HG03460 (cell line): ENCODE measurements around the gene GDF2.

Experiments used
- ATAC-seq: cut with Tn5 transposase; IDR thresholded peaks from one replicate; pipeline ENCODE4 v1.9.1; 2021; ENCODE audit not compliant: unreplicated experiment

Gene GDF2

DNA sequence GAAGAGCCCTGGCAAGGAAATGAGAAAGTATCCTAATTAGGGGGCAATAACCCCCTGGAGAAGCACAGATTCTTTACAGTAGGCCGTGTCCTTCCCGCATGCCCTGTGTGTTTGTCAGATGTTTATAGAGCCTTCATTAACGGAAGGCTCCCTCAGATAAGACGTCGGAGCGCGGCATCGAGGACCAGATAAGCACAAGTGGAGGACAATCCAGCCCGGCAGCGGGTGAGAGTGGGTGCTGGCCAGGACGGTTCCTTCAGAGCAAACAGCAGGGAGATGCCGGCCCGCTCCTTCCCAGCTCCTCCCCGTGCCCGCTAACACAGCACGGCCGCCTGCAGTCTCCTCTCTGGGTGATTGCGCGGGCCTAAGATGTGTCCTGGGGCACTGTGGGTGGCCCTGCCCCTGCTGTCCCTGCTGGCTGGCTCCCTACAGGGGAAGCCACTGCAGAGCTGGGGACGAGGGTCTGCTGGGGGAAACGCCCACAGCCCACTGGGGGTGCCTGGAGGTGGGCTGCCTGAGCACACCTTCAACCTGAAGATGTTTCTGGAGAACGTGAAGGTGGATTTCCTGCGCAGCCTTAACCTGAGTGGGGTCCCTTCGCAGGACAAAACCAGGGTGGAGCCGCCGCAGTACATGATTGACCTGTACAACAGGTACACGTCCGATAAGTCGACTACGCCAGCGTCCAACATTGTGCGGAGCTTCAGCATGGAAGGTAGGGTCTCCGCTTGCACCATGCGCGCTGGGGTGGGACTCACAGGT is at the start of gene GDF2:
TSS of gene GDF2 (plus strand) at position 155 of the 762 bp plus-strand sequence. CDS start at position 370, 215 bp downstream.
- ATAC-seq, result no peak

DNA sequence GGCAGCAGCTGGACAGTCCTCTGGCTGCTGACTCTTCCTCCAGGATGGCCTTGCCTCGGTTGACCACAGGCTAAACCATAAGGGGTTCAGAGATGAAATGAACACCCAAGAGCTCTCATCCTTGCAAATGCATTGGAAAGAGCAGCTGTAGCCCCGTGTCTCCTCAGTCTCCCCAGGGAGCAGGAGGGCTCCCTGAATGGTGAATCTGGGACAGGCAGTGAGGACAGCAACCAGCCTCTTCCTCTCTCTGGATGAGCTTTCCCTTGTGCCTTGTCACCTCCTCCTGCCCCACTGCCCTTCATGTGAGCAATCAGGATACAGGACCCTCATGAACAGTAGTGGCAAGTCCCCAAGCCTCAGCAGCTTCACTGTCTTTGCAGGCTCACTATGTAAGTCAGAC is 46.2 kb upstream of the GDF2 start:
- ATAC-seq, result no peak

DNA sequence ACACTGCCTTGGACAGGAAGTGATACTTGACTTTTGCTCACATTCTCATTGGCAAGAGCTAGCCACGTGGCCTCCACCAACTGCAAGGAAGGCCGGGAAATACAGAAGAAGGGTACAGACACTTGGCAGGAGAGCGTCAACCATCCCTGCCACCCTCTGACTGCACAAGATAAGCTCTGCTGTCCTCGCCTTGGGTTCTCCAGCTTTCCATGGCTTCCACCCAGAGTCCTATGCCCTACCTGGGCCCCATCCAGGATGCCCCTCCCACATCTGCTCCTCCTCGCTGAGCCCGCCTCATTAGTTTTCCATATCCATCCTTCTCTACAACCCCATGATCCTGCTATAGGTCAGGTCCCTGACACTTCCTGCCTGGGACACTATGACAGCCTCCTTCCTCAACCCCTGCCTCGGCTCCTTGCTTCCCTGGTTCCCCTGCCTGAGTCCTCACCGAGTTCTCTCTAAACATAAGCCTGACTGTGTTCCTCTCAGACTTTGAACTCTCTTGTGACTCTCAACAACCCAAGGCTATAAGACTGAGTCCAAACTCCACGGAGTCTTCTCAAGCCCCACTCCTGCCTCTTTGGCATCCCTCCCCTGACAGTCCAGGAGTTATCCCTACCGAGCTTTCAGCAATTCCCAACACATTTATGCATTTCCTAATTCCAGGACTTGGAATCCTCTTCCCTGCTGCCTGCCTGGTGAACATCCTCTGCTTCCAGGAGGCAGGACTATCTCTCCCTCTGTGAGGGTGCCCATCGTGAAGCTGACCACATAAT is 45.5 kb upstream of the GDF2 start:
- no peak for ATAC-seq

DNA sequence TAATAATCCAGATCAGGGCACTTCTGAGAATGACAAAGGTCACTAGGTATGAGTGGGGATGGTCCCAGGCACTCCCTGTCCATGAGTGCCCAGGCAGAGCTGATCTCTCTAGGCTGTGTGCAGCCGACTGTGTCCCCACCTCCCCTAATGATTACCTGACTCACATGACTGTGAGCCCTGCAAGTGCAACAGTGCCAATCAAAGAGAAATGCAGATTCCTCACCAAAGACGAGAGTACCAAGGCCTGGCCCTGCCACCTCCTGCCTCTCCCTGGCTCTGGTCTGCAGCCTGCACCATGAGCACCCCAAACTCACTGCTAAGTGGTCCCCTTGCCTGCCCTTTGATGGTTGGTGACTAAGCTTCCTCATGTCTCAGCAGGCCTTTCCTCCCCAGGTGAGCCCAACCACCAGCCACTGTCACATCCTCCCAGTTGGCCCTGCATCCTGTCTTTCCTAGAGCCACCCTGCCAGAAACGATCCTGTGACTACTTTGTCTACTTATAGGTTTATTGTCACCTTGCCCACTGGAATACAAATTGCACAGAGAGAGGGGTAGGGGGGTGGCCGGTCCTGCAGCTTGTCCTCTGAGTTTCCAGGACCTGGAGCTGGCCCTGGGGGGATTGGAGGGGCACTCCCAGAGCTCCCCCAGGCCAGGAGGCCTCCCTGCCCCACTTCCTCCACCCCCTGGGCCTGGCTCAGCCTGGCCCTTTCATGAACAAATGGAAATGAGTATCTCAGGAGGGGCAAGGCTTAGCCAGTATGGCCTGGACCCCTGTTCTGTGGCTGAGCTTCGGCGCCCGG is 44.7 kb upstream of the GDF2 start:
- ATAC-seq, result no peak

DNA sequence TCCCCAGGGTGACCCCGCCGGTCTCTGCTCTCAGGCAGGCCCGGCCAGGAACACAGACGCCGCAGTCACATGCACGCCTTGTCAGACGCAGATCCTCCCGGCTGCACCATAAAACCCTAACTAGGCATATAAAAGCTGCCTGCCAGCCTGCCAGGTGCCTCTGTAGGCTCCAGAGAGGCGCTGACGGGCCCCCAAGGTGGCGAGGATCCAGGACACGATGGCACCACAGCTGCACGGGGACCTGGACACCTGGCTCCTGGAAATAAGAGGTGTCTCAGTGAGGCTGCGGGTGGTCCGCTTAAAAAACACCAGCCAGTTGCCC is 44.1 kb upstream of the GDF2 start:
- no peak for ATAC-seq

DNA sequence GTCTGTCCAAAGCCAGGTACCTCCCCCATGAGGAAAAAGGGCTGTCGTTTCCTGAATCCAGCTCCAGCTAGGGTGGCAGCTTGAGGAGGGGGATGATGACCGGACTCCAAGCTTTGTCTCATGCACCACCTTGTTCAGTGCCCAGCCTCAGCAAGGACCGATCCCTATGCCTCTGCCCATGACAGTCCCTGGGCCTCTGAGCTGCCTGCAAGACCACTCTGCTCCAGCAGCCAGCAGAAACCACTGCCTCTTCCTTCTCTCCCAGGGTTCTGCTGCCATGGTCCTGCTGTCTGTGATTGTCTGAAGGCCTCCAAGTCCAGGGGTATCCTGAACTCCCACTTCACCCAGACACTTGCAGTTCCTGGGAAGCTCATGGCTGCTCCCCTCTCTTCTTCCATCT is 43.5 kb upstream of the GDF2 start:
- ATAC-seq, result no peak

DNA sequence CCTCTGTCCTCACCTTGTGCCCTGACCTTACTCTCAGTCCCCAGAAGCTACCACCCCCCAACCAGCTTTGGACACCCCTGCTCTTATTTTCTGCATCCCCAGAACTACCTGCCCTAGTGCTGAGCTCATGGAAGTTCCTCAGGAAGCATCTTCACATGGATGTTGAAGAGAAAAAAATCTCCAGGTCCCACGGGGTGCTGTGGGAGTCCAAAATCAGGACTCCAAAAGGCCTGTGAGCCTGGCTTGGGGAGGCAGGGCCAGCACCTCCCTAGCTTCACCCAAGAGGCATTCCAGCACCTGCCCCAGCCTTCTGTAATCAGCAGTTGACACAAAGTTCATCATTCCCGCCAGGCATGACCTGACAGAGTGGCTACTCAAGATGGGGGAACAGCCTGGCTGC is 43.0 kb upstream of the GDF2 start:
- ATAC-seq, result no peak

DNA sequence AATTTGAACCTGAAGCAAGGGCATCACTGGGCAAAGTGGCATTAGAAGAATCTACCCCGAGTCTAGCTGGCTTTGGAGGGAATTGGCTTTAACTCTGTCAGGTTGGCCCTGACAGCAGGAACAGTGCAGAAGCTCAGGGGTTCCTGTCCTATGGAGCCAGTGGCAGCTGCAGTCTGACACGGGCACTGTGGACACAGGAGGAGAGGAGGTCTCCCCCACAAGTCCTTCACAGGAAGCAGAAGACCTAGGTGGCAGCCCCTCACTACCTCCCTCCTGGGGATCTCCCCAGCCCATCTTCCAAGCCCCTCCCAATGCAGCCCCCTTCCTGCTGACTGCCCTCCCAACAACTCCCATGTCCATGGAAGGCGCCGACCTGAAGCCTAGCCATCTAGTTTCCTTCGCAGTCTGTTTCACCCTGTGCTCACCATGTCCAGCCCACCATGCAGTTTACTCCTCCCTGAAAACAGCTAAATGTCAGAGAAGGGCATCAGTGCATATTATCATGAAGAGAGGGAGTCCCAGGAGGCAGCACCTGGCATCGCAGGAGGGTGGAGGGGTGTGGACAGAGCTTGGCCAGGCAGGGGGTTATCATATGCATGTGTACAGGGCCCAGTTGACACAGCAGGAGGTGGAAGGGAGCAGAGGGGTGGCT is 40.1 kb upstream of the GDF2 start:
- no peak for ATAC-seq

DNA sequence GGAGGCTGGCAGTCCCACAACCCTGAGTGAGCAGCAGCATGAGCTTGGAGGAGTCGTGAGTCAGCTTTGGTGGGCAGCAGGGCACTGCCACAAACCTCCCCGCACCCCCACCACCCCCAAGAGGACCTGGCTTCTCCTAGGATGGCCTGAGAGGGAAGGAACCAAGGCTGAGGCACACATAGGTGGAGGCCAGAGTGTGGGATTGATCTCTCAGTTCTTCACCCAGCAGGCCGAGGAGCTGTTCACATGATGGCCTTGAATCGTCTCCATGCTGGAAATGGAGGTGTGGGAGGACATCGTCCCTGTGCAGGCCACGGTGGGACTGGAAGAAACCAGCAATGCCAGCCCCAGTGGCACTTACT is 39.6 kb upstream of the GDF2 start:
- no peak for ATAC-seq

DNA sequence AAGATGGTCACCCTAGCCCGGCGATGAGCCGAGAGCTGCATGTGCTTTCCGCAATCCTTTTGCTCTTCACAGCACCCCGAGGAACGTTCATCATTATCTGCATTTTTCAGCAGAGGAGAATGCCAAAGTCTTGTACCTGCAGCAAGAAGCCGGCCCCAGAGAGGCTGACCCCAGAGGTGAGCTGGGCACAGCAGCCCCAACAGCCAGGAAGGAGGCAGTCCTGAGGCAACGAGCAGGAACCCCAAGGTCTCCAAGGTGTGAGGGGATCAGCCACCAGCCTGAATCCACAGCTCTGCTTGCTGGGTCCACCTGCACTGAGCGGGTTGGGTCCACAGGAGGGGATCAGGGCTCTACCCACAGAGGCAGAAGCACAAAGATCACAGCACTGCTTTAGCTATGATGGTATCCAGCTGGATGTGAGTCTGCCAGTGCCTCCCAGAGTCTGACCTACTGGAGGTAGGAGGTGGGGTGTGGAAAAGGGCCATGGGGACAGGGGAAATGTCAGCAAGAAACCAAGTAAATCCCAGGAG is 39.1 kb upstream of the GDF2 start:
- ATAC-seq, result no peak

DNA sequence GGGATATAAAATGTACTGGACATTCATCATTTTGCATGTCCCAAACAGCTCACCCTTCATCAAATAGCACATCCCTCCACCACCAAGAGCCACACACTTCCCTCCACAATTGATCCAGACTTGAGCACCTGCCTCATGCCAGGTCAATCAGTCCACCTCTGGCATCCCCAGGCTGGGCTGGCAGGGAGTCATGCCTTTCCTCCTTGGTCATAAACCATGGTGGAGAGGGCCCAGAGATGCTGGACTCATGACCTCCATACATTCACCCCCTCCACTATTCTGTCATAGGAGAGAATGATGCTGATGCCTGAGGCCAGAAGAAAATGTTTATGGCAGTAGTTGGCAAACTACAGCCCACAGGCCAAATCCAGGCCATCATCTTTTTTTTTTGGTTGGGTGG is 38.4 kb upstream of the GDF2 start:
- no peak for ATAC-seq

DNA sequence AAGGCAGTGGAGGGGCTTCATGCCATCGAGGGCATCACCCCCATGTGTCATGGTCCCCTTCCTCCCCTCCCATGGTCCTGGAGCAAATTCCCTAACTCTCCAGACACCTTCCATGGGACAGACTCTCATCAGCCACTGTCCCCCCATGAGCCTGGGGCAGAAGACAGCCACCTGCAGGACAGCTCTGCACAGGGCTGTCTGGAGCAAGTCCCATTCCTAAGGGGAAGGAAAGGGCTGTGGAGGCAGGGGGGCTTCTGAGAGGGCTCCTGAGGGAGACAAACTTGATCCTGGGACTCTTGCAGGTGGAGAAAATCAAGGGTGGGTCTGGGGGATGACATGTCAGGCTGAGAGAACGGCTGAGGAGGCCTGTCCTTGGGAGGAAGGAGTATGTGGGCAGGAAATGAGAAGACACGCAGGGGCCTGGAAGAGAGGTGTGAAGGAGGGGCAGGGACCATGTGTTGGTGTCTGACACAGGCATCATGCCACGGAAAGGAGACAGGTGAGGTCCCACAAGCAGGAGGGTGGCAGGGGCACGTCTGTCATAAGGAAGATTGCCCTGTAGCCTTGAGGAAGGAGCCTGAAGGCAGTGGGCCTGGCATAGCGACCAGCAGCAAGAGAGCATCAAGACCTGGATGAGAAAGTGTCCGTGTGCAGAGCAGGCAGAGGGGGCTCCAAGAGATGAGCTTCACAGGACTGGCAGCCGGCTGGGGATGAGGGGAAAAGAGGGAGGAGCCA is 36.7 kb upstream of the GDF2 start:
- ATAC-seq, result no peak

DNA sequence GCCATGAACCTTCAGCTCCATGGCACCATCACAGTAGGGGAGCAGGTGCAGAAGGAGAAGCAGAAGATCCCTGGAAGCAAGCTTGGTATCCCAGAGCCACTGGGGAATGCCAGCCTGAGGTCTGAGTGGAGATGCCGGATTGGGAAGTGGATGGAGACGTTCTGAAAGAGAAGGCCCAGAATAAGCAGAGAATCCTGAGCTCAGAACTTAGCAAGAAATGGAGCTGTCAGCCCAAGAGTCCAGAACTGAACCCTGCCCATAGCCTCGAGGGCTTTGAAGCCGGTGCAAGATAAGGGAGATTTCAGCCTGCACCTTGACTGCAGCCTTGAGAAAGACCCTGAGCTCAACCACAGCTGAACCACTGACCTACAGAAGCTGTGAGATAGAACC is 36.1 kb upstream of the GDF2 start:
- no peak for ATAC-seq

DNA sequence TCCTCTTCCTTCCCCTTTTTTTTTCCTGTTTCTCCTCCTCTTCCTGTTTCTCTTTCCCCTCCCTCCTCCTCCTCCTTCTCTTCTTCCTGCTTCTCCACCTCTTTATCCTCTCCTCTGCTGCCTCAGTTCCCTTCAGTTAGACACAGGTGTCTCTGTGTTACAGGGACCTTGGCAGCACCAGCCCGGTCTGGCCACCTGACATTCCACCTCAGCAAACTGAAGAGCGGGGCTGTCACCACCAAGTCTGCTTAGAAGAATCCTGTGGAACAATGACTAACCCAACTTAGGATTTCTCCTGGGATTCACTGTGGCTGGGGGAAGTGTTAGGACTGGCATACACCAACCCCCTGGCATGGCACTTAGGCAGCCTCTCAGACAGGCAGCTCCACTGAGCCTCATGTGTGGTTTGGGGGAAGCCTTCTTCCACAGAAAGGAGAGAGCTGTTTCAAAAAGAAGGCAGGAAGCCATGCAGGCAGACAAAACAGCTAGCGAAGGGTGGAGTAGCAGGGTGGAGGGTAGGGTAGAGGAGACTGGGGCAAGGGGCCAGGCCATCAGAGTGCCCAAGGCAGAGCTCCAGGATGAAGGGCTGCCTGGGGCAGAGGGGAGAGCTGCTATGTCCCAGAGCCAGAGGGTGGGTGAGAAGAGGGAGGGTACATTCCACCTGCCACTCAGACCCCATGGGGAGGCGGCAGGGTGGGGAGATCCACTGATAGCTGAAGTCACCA is 35.5 kb upstream of the GDF2 start:
- no peak for ATAC-seq

DNA sequence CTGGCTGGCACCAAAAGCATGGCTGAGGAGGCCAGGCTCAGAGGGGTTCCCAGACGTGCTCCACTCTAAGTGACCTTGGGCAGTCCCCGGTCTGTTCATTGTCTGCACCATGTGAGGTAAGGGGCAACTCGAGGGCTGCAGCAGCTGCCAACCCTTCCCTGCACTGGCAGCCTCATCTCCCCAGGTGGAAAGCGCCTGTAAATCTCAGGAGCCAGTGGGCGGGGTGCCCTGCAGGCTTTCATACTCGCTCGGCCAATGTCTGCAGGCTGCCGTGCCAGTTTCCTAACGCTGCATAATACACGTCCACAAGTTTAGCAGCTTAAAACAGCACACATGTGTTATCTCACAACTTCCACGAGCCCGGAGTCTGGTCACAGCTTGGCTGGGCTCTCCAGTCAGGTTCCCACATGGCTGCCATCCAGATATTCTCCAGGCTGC is 34.9 kb upstream of the GDF2 start:
- no peak for ATAC-seq

DNA sequence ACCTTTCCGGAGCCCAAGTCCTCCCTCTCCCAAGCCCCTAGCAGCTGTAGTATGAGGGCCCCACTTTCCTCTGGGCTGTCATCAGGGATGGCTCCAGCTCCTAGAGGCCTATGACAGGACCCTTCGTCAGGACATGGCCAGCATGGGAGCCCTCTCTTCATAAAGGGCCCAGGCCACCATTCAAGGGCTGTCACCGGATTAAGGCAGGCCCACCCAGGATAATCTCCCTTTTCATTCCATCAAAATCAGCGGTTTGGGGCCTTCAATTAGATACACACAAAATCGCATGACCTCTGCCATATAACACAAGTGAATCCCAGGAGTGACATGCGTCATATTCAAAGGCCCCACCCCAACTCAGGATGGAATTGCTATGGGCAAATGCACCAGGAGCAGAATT is 34.4 kb upstream of the GDF2 start:
- no peak for ATAC-seq

DNA sequence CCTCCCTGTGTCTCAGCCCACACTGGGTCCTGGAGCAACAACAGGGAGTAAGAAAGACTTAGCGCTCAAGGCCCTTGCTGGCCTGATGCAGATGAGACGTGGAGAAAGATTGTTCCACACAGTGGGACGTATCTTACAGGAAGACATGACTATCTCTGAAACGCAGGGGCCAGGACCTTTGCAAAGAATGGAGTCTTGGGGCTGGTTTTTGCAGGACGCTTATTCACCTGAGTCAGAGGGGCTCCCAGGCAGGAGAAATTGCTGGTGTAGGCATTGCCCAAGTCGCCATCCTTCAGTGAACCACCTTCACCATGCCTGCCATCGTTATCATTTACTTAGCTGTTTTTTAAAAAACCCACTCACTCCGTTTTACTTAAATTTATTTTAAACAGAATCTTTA is 34.0 kb upstream of the GDF2 start:
- ATAC-seq, result no peak

DNA sequence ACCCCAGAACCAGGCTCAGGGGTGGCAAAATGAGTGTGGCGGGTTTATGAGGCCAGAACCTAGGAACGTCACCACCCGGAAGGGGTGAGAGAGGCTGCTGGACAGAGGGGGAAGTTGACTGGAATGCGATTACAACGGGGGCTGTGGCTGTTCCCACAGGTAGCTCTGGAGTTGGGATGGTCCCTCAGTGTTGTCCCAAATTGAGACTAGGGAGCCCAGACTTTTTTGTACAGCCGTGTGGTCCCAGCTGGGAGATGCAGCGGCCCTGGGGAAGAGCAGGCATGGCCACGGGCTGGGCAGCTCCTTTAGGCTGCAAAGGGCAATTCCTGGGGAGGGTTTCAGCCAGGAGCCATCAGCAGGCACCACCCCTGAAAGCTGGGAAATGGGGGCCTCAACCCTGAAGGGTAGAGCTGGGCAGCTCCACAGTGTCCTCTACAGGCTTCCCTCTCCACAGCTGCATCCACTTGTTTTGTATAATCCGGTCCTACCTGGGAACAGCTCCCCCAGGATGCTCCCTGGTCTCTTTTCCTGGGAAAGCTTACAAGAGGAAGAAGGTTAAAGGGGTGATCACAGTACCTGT is 33.2 kb upstream of the GDF2 start:
- no peak for ATAC-seq

DNA sequence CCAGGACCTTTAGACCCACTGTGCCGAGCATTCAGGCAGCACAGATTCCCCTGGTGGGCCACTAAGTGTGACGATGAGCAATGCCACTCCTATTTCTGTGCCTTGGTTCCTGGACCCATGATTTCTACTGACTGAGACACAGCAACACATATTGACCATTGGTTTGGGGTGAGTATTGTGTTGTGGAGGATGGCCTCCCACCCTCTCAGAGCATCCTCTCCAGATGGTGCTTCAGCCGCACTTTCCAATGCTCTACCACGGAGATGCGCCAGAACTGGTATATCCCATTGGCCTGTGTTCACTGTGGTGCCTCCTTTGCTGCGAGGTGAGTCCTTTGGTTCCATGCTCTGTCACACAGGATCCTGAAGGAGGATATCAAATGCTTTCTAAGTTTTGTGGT is 32.3 kb upstream of the GDF2 start:
- no peak for ATAC-seq

DNA sequence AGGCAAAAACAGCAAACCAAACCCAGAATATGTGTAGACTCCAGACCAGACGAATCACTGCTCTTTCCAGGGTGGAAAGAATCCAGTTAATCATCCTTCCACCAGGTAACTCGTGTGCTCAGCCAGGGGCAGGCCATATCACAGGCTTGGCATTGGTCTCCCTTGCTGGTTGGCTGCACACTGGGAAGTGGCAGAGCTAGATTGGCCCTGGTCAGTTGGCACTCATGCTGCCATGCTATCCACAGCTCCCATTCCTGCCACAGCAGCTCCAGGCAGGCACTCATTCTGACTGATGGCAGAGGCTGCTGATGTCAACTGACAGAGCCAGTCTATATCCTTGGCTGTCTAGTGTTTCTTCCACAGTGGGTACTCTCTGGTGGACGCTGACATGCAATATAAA is 31.9 kb upstream of the GDF2 start:
- no peak for ATAC-seq
